Iris pigment epithelial cell (primary cell): ENCODE results near the gene EML1.

Source experiments
- DNase-seq: peaks from one replicate; pipeline ENCODE4 v3.0.0-alpha.2; 2011; ENCODE audit warnings: low read depth

EML1 gene

GRCh38 chr14:99829450-99829849 lies 36.2 kb downstream of the EML1 start:
- no peak for DNase-seq

DNA sequence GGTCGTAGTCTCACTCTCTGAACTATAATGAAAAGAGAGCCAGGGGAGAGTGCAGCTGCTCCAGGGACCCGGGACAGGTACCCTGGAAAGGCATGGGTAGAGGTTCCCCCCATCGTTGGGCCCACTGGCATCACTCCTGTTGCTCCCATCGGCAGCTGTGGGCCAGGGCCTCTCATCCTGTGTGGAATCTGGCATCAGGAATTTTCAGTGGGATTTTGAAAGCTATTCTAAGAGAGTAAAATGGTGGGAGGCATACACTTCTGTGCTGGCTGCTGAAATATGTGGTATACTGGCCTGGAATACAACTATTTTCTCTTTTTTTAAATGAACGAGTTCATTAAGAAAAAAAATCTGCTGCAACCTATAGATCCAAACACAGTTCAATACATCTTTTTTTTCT lies 38.1 kb downstream of the EML1 start:
- DNase-seq: no peak

DNA sequence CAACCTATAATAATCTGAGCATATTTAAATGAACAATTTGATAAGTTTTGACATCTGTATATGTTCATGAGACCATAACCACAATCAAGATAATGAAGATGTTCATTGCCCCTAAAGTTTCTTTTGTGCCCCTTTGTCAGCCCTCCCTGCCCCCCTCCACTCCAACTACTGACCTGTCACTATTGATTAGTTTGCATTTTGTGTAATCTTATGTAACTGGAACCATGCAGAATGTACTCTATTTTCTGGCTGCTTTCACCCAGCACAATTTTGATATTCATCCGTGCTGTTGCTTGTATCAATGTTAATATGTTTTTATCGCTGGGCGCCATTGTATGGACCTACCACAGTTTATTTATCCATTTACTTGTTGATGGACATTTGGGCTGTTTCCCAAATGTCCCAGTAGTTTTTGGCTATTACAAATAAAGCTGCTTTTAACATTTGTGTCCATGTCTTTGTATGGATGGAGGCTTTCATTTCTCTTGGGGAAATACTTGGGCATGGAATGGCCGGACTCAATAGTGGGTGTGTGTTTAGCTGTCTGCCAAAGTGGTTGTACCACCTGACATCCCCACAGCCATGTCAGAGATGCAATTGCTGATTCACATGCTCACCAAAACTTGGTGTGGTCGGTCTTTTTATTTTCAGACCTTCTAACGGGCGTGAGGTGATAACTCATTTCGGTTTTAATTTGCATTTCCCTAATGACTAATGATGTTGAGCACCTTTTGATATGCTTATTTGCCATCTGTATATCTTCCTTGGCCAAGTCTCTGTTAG lies 38.9 kb downstream of the EML1 start:
- DNase-seq: no peak

GRCh38 chr14:99837822-99838221 lies 44.6 kb downstream of the EML1 start:
- no peak for DNase-seq

- peak; percentile 32 for DNase-seq
Measured at GRCh38 chr14:99838639-99839134, 45.5 kb downstream of the EML1 start.

DNA sequence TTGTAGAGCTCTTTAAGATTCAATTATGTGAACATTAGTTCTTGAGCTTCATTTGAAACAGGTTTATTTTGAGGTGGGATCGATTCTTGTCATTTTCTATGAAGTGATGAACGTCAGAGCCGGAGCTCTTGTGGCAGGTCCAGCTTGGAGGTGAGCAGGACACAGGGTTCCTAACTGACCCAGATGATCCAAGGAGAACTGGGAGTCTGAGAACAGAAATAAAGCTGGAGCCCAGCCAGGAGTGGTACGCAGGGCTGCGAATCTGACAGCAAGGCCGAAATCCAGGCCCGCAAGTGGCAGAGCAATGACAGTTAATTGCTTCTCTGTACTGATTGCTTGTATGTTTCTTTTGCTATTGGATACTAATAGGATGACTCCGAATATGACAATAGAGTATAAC lies 46.5 kb downstream of the EML1 start:
- no peak for DNase-seq

DNA sequence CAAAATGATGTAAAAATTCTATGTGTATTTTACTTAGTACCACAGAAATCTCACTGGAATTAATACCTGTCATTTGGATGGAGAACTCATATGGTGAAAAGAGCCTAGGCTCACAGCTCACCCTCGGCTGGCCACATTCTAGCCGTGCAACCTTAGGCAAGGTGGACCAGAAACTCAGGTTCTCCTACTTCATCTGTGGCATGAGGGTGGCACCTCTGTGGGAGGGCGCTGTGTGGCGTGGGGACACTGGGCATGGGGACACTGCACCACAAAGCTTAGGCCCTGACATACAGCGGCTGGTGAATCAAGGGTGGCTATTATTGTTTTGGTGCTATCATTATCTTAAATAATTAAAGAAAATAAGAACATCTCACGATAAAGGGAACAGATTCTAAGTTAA lies 47.1 kb downstream of the EML1 start:
- no peak for DNase-seq

DNA sequence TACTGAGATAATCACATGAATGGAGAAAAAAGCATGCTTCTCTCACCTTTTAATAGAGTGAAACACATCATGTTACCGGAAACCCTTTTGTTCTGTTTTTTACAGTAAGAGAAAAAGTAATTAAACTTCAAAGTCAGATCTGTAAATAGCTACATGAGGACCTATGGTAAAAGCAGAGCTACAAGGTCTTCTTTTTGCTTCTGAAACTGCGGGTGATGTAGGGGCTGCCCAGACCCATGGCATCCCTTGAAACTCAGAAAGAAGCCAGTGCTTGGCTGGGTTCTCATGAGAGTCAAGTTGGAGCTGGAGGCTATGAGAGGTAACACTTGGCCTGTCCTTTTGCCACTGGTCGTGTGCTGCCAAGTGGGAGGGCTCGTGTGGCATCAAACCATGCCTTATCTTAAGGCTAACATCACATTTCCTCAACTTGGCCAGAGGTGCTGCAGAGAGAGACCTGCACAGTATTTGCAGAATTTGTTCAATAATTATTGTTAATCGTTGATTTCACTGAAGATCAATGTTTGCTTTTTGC lies 47.6 kb downstream of the EML1 start:
- no peak for DNase-seq

DNA sequence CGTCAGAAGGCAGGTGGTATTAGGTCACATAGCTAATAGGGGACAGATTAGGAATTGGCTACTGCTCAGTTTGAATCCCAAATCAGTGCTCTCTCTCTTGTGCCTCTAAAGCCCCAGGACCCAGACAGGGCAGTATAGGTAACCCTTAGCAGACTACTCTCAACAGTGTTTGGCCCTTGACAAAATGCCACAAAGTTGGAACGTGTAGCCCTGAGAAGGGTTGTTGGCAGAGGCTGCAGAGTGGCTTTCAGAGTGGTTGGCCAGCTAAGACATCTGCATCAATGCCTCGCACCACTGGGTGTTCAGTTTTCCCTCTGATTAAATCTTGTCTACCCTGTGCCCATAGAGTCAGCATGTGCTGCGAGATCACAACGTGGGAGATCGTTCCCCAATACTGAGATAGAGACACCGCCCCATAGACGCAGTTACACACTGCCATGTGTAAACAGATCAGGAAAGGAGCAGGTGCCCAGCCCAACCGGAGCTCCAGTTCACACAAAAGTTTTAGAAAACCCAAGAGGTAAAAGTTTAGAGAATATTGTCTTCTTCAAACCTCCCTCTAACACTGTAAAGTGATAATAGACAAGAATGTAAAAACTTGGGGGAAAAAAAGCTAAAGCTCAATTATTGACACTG lies 48.3 kb downstream of the EML1 start:
- DNase-seq: no peak

- no peak for DNase-seq
Measured at GRCh38 chr14:99842141-99842540, 48.9 kb downstream of the EML1 start.

DNA sequence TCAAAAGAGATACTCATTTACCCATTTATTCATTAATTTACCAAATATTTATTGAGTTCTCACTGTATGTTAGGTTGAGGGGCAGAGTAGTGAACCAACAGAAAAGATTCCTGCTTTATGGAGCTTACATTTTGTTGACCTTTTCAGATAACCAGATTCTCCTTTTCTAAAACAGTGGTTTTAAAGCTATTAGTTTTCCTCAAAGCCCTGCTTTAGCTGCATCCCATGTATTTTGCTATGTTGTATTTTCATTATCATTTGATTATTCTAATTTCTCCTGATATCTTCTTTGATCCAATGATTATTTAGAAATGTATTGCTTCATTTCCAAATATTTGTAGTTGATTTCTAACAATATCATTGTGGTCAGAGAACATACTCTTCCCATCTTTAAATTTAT lies 53.6 kb downstream of the EML1 start:
- DNase-seq: no peak

DNA sequence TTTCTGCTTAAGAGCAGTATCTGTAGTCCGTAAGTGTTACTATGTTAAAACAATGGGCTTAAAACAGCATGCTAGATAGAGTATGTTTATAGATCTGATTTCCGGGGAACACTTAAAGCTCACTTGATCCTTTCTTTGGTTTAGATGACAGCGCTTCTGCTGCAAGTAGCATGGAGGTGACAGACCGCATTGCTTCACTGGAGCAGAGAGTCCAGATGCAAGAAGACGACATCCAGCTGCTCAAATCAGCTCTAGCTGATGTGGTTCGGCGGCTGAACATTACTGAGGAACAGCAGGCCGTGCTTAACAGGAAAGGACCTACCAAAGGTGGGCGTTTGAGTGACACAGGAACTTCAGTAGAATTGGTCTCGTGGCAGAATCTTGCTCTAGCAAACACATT lies 57.5 kb downstream of the EML1 start:
- DNase-seq: no peak

DNA sequence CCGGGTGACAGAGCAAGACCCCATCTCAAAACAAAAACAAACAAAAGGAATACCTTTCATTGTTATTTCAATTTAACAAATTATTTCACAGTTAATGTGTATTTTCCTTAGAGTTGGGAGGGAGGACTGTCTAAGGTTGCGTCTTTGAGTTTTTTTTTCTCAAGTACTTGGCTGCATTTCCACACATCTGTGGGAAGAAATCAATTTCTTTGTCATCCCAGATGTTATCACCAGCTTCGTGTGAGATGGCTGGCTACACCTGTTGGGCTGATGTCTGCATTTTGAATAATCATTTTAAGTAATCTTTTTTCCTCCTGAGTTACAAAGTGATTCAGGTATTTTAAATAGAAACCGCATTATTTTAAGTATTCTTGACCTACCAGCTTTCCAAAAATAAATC lies 59.4 kb downstream of the EML1 start:
- no peak for DNase-seq

DNA sequence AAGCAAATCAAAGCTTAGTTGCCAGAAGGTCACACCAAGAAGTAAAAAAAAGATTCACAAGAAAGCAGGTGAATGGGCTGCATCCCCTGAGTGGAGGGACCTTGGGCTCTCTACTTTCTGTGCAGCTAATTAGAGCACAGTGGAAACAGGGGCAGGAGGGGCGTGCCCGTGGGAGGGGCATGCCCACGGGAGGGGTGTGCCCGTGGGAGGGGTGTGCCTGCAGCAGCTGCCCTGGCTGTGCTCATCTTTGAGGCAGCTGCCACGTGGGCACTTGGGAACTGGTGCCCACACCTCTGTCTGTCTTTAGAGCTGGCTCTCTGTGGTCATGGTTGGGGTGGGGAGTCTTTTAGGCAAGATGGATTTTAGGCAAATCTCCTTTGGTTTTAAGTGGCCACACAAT lies 60.0 kb downstream of the EML1 start:
- DNase-seq: no peak

DNA sequence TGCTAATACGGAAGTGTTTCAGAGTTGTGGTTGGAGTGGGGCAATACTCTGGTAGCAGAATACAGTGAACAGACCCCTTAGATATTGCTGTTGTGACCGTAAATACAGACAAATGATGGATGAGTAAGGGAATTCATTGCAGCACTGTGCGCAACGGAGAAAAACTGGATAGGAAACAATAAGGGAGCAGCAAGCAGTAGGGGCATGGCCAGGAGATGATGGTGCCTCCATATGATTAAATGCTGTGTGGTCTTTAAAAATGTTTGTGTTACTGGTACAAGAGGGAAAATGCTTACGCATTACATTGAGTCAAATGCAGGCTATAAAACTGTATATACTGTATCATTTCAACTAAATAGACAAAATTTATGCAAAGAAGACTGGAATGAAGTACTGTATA lies 61.6 kb downstream of the EML1 start:
- peak; percentile 5 for DNase-seq

GRCh38 chr14:99855271-99855670 lies 62.1 kb downstream of the EML1 start:
- no peak for DNase-seq

DNA sequence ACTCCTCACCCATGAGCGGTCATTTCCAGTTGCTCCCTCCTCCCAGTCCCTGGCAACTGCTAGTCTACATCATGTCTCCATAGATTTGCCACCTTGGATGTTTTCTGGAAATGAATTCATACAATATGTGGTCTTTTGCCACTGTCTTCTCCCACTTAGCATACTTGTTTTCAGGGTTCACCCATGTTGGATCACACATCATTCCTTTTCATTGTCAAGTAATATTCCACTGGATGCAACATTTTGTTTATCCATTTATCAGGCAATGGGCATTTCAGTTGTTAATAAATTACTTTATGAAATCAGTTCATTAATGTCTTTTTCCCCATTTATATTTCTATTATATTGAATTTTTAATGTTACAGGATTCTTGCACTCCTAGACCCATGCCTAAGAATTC lies 64.3 kb downstream of the EML1 start:
- DNase-seq: no peak

DNA sequence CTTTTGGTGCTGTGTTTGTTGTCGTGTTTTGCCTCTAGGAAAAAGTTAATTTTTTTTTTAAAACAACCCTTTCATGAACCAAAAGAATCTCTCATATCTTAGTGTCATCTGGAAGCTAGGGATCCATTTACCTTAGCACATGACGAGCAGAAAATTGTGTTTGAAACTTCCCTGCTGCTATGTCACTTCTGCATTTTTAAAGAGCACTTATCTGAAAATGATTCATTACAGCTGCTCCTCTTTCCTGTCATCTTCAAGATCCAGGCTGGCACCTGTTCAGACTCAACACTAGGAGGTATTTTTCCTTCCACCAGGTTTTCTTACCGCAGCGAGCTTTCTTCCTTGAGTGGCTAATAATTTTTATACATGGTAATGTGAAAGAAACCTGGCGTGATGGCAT lies 67.0 kb downstream of the EML1 start:
- no peak for DNase-seq

DNA sequence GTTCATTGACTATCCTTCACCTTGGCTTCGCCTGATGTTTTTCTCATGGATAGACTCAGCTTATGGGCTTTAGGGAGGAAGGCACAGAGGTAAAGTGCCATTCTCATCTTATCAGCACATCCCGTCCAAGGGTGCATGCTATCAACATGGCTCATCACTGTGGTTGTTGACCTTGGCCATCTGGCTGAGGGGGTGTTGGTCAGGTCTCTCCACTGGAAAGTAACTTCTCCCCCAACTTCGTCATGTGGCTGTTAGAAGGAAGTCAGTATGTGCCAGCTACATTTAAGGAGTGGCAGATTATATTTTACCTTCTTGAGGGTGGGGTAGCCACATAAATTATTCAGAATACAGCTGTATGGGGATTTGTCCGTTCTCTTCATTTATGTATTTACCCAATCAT lies 68.9 kb downstream of the EML1 start:
- peak; percentile 41 for DNase-seq

GRCh38 chr14:99863059-99863458 lies 69.8 kb downstream of the EML1 start:
- no peak for DNase-seq

- DNase-seq: no peak
Measured at GRCh38 chr14:99865408-99865807, 72.2 kb downstream of the EML1 start.

DNA sequence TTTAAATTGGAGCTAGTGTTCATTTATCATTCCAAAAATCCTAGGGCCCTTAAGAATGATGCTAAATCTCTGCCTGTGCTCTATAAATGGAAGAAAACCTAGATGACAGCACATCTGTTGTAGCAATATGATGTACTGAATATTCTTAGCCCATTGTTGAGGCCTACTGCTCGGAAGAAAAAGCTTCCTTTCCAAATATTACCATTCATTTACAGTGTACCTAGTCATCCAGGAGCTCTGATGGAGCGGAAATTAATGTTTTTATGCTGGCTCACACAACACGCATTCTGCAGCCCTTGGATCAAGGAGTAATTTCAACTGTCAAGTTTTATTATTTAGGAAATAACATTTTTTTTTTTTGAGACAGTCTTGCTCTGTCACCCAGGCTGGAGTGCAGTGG lies 77.4 kb downstream of the EML1 start:
- no peak for DNase-seq

- DNase-seq: no peak
Measured at GRCh38 chr14:99871771-99872170, 78.6 kb downstream of the EML1 start.
